ENCODE results near the gene CBARP. TPM values are rescaled to one million over a fixed set of nuclear protein-coding genes. Genes with fewer than 3 reads are reported as not detected.
A peak's percentile ranks its signal among the peaks of the same experiment; 100 is the strongest.

CBARP gene
- total and polyA plus RNA-seq, 9 of the 15 experiments (the other 6 are each of a cell fraction or from before 2014, with no cell fraction given), result 0.03 to 8.9 (median 1.2) TPM; not detected in 1

DNA sequence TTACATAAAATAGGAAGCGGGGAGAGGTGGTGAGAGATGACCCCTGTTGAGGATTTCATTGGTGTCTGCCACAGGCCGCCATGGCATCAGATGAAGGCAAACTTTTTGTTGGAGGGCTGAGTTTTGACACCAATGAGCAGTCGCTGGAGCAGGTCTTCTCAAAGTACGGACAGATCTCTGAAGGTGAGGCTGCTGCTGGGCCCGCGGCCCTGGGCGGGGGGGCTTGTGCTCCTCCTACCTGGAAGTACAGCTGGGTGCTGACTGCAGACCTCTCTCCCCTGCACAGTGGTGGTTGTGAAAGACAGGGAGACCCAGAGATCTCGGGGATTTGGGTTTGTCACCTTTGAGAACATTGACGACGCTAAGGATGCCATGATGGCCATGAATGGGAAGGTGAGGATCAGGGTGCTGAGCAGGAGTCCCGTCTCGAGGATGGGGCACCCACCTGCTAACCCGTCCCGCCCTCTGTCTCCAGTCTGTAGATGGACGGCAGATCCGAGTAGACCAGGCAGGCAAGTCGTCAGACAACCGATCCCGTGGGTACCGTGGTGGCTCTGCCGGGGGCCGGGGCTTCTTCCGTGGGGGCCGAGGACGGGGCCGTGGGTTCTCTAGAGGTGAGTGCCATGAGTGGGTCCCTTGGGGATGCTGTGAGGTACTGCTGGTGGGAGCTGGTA, 33.2 kb upstream of the CBARP start (continued):
- TF ChIP-seq, protein P1, sequence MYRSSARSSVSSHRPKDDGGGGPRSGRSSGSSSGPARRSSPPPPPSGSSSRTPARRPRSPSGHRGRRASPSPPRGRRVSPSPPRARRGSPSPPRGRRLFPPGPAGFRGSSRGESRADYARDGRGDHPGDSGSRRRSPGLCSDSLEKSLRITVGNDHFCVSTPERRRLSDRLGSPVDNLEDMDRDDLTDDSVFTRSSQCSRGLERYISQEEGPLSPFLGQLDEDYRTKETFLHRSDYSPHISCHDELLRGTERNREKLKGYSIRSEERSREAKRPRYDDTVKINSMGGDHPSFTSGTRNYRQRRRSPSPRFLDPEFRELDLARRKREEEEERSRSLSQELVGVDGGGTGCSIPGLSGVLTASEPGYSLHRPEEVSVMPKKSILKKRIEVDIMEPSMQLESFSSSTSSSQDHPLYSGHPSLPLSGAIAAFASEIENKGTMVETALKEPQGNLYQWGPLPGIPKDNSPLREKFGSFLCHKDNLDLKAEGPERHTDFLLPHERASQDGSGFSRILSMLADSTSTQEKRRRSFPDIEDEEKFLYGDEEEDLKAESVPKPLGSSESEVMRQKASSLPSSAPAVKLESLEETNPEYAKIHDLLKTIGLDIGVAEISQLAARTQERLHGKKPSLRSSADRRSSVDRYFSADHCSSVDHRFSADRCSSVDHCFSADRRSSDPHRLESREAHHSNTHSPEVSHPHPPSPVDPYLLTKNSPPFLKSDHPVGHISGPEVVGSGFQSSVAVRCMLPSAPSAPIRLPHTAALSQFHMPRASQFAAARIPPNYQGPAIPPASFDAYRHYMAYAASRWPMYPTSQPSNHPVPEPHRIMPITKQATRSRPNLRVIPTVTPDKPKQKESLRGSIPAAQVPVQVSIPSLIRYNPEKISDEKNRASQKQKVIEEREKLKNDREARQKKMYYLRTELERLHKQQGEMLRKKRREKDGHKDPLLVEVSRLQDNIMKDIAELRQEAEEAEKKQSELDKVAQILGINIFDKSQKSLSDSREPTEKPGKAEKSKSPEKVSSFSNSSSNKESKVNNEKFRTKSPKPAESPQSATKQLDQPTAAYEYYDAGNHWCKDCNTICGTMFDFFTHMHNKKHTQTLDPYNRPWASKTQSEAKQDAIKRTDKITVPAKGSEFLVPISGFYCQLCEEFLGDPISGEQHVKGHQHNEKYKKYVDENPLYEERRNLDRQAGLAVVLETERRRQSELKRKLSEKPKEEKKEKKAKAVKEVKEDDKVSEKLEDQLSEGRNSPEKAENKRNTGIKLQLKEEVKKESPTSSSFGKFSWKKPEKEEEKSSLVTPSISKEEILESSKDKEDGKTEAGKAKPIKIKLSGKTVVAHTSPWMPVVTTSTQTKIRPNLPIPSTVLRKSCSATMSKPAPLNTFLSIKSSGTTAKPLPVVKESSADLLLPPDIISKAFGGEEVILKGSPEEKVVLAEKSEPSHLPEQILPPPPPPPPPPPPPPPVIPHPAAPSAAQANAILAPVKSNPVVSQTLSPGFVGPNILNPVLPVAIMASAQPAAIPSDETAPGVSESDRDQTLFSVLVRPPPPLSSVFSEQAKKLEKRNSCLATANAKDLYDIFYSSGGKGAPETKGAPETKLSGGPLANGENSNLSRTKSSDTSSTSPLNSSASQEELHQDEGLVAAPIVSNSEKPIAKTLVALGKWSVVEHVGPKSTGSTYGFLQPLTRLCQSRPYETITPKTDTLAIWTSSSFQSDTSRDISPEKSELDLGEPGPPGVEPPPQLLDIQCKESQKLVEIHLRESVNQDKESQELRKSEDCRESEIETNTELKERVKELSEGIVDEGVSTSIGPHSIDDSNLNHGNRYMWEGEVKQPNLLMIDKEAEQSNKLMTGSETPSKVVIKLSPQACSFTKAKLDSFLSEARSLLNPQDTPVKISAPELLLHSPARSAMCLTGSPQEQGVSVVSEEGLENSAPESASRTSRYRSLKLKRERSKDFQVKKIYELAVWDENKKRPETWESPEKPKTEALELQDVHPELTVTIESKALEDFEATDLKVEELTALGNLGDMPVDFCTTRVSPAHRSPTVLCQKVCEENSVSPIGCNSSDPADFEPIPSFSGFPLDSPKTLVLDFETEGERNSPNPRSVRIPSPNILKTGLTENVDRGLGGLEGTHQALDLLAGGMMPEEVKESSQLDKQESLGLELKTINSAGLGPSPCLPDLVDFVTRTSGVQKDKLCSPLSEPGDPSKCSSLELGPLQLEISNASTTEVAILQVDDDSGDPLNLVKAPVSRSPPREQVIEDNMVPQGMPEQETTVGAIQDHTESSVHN (IDR thresholded peaks at IDR 0.05; ENCODE audit: borderline replicate concordance in 1 of 2, low read depth in 1 of 2), result no peak
- TF ChIP-seq ZC3H4 (CRISPR knock-in tag; IDR thresholded peaks at IDR 0.05; ENCODE audit: borderline replicate concordance) (no peak), NR1H2 (CRISPR knock-in tag; IDR thresholded peaks at IDR 0.05) (no peak), ZNF707 (CRISPR knock-in tag; conservative IDR thresholded peaks at IDR 0.05) (no peak), ZFX (CRISPR knock-in tag; IDR thresholded peaks at IDR 0.05) (peak; percentile 18; the same call in 1 of the 2 replicates), CBX8 (IDR thresholded peaks at IDR 0.05; ENCODE audit: borderline replicate concordance, extremely low read depth, low read depth, low read length, poor library complexity, severe bottlenecking) (no peak), STAG1 (CRISPR knock-in tag; IDR thresholded peaks at IDR 0.05; ENCODE audit: borderline replicate concordance) (0 out of 2 replicates have a peak, but pooled peaks have one; percentile 22), POLR2A (conservative IDR thresholded peaks at IDR 0.05) (peak; percentile 44), NCOR1 (IDR thresholded peaks at IDR 0.05) (0 out of 2 replicates have a peak, but pooled peaks have one; percentile 21)
- TF ChIP-seq, protein P2, sequence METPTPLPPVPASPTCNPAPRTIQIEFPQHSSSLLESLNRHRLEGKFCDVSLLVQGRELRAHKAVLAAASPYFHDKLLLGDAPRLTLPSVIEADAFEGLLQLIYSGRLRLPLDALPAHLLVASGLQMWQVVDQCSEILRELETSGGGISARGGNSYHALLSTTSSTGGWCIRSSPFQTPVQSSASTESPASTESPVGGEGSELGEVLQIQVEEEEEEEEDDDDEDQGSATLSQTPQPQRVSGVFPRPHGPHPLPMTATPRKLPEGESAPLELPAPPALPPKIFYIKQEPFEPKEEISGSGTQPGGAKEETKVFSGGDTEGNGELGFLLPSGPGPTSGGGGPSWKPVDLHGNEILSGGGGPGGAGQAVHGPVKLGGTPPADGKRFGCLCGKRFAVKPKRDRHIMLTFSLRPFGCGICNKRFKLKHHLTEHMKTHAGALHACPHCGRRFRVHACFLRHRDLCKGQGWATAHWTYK (CRISPR knock-in tag; IDR thresholded peaks at IDR 0.05), result 0 out of 2 replicates have a peak, but pooled peaks have one; percentile 29
- TF ChIP-seq, protein P3, sequence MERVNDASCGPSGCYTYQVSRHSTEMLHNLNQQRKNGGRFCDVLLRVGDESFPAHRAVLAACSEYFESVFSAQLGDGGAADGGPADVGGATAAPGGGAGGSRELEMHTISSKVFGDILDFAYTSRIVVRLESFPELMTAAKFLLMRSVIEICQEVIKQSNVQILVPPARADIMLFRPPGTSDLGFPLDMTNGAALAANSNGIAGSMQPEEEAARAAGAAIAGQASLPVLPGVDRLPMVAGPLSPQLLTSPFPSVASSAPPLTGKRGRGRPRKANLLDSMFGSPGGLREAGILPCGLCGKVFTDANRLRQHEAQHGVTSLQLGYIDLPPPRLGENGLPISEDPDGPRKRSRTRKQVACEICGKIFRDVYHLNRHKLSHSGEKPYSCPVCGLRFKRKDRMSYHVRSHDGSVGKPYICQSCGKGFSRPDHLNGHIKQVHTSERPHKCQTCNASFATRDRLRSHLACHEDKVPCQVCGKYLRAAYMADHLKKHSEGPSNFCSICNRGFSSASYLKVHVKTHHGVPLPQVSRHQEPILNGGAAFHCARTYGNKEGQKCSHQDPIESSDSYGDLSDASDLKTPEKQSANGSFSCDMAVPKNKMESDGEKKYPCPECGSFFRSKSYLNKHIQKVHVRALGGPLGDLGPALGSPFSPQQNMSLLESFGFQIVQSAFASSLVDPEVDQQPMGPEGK (CRISPR knock-in tag; IDR thresholded peaks at IDR 0.05; ENCODE audit: borderline replicate concordance), result no peak
- TF ChIP-seq, protein P4, sequence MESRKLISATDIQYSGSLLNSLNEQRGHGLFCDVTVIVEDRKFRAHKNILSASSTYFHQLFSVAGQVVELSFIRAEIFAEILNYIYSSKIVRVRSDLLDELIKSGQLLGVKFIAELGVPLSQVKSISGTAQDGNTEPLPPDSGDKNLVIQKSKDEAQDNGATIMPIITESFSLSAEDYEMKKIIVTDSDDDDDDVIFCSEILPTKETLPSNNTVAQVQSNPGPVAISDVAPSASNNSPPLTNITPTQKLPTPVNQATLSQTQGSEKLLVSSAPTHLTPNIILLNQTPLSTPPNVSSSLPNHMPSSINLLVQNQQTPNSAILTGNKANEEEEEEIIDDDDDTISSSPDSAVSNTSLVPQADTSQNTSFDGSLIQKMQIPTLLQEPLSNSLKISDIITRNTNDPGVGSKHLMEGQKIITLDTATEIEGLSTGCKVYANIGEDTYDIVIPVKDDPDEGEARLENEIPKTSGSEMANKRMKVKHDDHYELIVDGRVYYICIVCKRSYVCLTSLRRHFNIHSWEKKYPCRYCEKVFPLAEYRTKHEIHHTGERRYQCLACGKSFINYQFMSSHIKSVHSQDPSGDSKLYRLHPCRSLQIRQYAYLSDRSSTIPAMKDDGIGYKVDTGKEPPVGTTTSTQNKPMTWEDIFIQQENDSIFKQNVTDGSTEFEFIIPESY (CRISPR knock-in tag; IDR thresholded peaks at IDR 0.05), result no peak

All from K562 (cell line).